Natural killer cell (primary cell): ENCODE results near the gene PPP1R14B. TPM values are rescaled to one million over a fixed set of nuclear protein-coding genes. Genes with fewer than 3 reads are reported as not detected.

Experiments
- ATAC-seq, 3 donors: fragments of 150-1000 bp in 2 of 3; fragments of 200-7000 bp in 1 of 3; cut with Tn5 transposase; 1 replicate in 1 of 3; 2 replicates in 2 of 3; pipeline ENCODE4 v1.10.0; 2021; ENCODE audit warnings: mild to moderate bottlenecking in 2 of 3, moderate library complexity in 2 of 3
- DNase-seq, 2 donors: peaks; one replicate each; pipeline versions ENCODE4 v3.0.0 to v3.0.0-alpha.2; 2013 to 2021; ENCODE audit warnings: mixed read lengths in 1 of 2
- H3K27ac ChIP-seq: one replicate; pipeline ENCODE4 v1.5.1; 2013; ENCODE audit warnings: mild to moderate bottlenecking, low read length
- H3K27me3 ChIP-seq: one replicate; pipeline ENCODE4 v1.6.1; 2013; ENCODE audit warnings: low read length; ENCODE audit not compliant: control insufficient read depth, insufficient read depth
- H3K36me3 ChIP-seq: one replicate; pipeline ENCODE4 v1.6.1; 2013; ENCODE audit warnings: low read length; ENCODE audit not compliant: control insufficient read depth, insufficient read depth
- H3K4me1 ChIP-seq: one replicate; pipeline ENCODE4 v1.6.1; 2013; ENCODE audit warnings: low read length; ENCODE audit not compliant: control insufficient read depth, insufficient read depth
- H3K4me3 ChIP-seq: one replicate; pipeline ENCODE4 v1.5.1; 2013; ENCODE audit warnings: low read length
- H3K9me3 ChIP-seq: one replicate; pipeline ENCODE4 v1.6.1; 2013; ENCODE audit warnings: low read length; ENCODE audit not compliant: control insufficient read depth, insufficient read depth
- H3K27ac Mint-ChIP-seq, 2 donors: one replicate each; pipeline ENCODE4 v1.8.0; 2022; ENCODE audit warnings: mild to moderate bottlenecking in 2 of 2, mixed read lengths in 2 of 2, moderate library complexity in 1 of 2
- H3K27me3 Mint-ChIP-seq, 2 donors: one replicate each; pipeline ENCODE4 v1.8.0; 2022; ENCODE audit warnings: low read depth in 2 of 2, mixed read lengths in 2 of 2
- H3K36me3 Mint-ChIP-seq: one replicate; pipeline ENCODE4 v1.8.0; 2022; ENCODE audit warnings: mixed read lengths
- H3K4me1 Mint-ChIP-seq, 2 donors: one replicate each; pipeline ENCODE4 v1.8.0; 2022; ENCODE audit warnings: mixed read lengths in 2 of 2
- H3K4me3 Mint-ChIP-seq: one replicate; pipeline ENCODE4 v1.8.0; 2022; ENCODE audit warnings: mild to moderate bottlenecking, moderate library complexity, mixed read lengths
- H3K9me3 Mint-ChIP-seq, 2 donors: one replicate each; pipeline ENCODE4 v1.8.0; 2022; ENCODE audit warnings: mixed read lengths in 2 of 2
- WGBS: methylation state at CpG from one replicate; pipeline ENCODE4 v1.1.7; 2013; ENCODE audit warnings: missing lambda C conversion rate; ENCODE audit not compliant: insufficient coverage; 5-methylcytosine and 5-hydroxymethylcytosine counted together
- intact Hi-C: fragments of 100-400 bp; cut with micrococcal nuclease; formaldehyde crosslinking; loops from one replicate; pipeline ENCODE4 v1.14.2; 2022
- total RNA-seq, 4 donors: library from RNA; stranded (reverse); fragments of 120-200 nt in 1 of 4; gene quantifications; one replicate each; pipeline versions ENCODE4 v1.2.3 to v1.2.4, GENCODE V29; 2013 to 2022
- TF ChIP-seq, protein P1 (sequence below): fragments of 200-600 bp; IDR thresholded peaks from one replicate; pipeline ENCODE4 v1.8.0; 2022; ENCODE audit warnings: antibody characterized with exemption

Gene PPP1R14B
- total RNA-seq, 3 donors from 2014 or later (not counting 1 experiment from before 2014, with no cell fraction given), result 16.9 to 21.3 (median 21.0) TPM

DNA sequence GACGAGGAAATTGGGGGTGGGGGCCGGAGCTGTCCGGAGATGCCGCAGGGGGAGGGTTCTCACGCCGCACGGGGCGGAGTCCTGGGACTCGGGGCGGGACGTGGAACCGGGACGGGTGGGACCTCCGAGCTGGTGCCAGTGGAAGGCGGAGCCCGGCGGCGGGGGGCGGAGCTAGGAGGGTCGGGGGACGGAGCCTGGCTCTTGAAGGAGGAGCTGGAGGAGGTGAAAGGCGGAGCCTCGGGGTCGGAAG, 5.6 kb downstream of the PPP1R14B start:
- Mint-ChIP-seq H3K36me3 (no peaks in the 10 kb centered on the region), H3K27ac (peak overlapping the region; percentile 98 to 99), H3K4me3 (peak overlapping the region; percentile 96), H3K4me1 (peaks cover 8 to 49% of the 10 kb centered on the region in 2 donors), H3K9me3 (no peaks in the 10 kb centered on the region), H3K27me3 (no peaks in the 10 kb centered on the region)
- TF ChIP-seq, protein P1, sequence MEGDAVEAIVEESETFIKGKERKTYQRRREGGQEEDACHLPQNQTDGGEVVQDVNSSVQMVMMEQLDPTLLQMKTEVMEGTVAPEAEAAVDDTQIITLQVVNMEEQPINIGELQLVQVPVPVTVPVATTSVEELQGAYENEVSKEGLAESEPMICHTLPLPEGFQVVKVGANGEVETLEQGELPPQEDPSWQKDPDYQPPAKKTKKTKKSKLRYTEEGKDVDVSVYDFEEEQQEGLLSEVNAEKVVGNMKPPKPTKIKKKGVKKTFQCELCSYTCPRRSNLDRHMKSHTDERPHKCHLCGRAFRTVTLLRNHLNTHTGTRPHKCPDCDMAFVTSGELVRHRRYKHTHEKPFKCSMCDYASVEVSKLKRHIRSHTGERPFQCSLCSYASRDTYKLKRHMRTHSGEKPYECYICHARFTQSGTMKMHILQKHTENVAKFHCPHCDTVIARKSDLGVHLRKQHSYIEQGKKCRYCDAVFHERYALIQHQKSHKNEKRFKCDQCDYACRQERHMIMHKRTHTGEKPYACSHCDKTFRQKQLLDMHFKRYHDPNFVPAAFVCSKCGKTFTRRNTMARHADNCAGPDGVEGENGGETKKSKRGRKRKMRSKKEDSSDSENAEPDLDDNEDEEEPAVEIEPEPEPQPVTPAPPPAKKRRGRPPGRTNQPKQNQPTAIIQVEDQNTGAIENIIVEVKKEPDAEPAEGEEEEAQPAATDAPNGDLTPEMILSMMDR, result no peak
- Histone ChIP-seq H3K36me3 (peaks cover 14% of the 10 kb centered on the region), H3K27me3 (no peaks in the 10 kb centered on the region), H3K27ac (peak overlapping the region; percentile 98), H3K9me3 (no peaks in the 10 kb centered on the region), H3K4me3 (peak overlapping the region; percentile 79), H3K4me1 (peaks cover 67% of the 10 kb centered on the region)
- ATAC-seq (peak; percentile 79 to 94 (median 81)), DNase-seq (no peak)
- WGBS, result 0% methylated on average over 24 of the region's 24 CpGs
- intact Hi-C loops, result loop anchor here (1.0 to 2.0 kb wide), 5 partner anchors 11 to 64 kb away; partner anchors contain the start of genes DNAJC4, ESRRA and GPR137

DNA sequence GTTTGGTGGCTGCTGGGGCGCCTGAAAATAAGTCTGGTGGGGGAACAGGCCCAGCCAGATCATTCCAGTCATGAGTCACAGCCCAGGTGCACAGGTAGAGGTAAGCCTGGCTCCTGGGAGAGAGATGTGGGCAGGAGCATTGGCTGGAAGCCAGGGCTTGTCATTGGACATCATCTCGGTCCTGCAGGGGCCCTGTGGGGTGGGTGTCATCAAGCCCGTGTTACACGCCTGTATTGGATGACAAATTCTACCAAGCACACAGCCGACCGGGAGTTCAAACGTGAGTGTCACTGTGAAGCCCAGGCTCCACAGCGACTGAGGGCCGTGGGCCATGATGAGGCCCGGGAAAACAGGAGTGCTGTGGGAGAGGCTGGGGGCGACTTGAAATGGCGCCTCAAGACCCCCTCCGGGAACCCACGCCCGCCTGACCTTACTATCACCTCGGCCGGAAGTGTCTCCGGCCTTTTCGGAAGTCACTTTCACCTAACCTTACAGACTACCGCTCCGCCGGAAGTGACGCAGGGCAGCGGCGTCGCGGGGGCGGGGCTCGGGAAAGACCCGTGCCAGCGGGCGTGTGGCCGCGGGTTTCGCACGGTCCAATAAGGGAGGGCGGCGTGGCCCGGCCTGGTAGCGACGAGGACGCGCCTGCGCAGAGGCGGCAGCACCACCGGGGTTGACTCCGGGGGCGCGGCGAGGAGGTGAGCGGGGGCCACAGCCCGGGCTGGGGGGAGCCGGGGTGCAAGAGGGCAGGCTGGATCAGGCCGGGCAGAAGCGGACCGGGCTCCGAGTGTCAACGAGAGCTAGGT, 6.1 kb downstream of the PPP1R14B start, which contains the start of gene FKBP2:
Gene FKBP2, plus strand, starts transcription at position 661 of the 806 bp plus-strand sequence. CDS start 1,293 bp downstream, outside the sequence.
- Histone ChIP-seq H3K4me3 (peak within 1 kb of the TSS; percentile 79), H3K36me3 (peaks cover 15% of the 10 kb centered on the region), H3K27ac (peak within 1 kb of the TSS; percentile 98), H3K9me3 (no peaks in the 10 kb centered on the region), H3K4me1 (peaks cover 66% of the 10 kb centered on the region), H3K27me3 (no peaks in the 10 kb centered on the region)
- Mint-ChIP-seq H3K4me3 (peak within 1 kb of the TSS; percentile 96), H3K9me3 (no peaks in the 10 kb centered on the region), H3K27me3 (no peaks in the 10 kb centered on the region), H3K27ac (peak within 1 kb of the TSS; percentile 98 to 99), H3K4me1 (peaks cover 8 to 44% of the 10 kb centered on the region in 2 donors), H3K36me3 (no peaks in the 10 kb centered on the region)
- ATAC-seq (peak; percentile 65 to 84 (median 73)), DNase-seq (peak; percentile 98 to 99)
- TF ChIP-seq, protein P1, result no peak
- intact Hi-C loops, result loop anchor here (1.0 to 2.0 kb wide), 5 partner anchors 10 to 65 kb away; partner anchors contain the start of genes DNAJC4, ESRRA and GPR137
- WGBS, result 1% methylated on average over 58 of the region's 58 CpGs

DNA sequence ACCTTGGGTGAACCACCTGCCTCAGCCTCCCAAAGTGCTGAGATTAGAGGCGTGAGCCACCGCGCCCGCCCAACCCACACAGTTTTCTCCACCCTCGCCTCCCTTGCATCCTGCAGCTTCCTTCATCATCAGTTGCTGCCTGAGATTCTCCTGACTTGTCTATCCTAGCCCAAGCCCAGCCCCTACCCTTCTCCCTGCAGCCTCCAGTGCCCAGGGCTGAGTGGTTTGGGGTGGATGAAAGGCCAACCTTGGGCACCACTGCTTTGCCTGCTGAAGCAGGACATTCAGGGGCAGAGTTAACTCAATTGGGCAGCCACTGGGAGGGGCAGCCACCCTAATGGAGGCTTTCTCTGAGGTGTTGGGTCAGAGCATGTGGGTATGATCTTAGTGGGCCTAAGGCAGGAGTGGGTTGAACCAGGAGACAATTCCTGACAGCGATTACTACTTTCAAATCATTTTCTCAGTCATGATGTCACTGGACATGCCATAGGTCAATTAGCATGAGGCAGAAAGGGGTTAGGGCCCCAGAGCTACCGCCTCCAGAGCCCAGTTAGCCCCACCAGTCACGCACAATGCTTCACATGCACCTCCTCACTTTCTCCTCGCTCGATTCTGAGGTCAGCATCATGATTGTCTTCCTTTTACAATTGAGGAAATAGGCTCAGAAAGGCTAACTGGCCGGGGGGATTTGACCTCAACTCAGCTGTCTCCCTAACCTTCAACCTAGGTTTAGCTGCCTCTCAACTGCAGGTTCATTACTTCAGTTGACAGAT, 6.9 kb downstream of the PPP1R14B start:
- Histone ChIP-seq H3K27me3 (no peaks in the 10 kb centered on the region), H3K4me1 (peaks cover 66% of the 10 kb centered on the region), H3K27ac (peak overlapping the region; percentile 98), H3K4me3 (peak overlapping the region; percentile 65), H3K36me3 (peaks cover 15% of the 10 kb centered on the region), H3K9me3 (no peaks in the 10 kb centered on the region)
- 60% methylated on average over 11 of the region's 11 CpGs for WGBS
- Mint-ChIP-seq H3K4me3 (peak overlapping the region; percentile 96), H3K9me3 (no peaks in the 10 kb centered on the region), H3K27me3 (no peaks in the 10 kb centered on the region), H3K4me1 (peaks cover 13 to 46% of the 10 kb centered on the region in 2 donors), H3K36me3 (no peaks in the 10 kb centered on the region), H3K27ac (peak overlapping the region; percentile 98 to 99)
- TF ChIP-seq, protein P1, result no peak
- intact Hi-C loops, result loop anchor here (2.0 kb wide), 1 partner anchor 29 kb away; no protein-coding TSS in a partner anchor
- DNase-seq (no peak), ATAC-seq (no peak)
